Epithelial cell of esophagus (primary cell): Measurements from ENCODE around the gene MYDGF.

Experiments
- DNase-seq: peaks from one replicate; pipeline ENCODE4 v3.0.0; 2010; ENCODE audit warnings: low read depth
- H3K4me3 ChIP-seq: 2 replicates; pipeline ENCODE4 v1.5.1; 2011; ENCODE audit warnings: mild to moderate bottlenecking, low read length, control low read depth
- TF ChIP-seq, protein P1 (sequence below): IDR thresholded peaks from 2 replicates; pipeline ENCODE4 v1.5.1; 2011; ENCODE audit warnings: low read depth, mild to moderate bottlenecking, low read length, control low read depth, inconsistent platforms; ENCODE audit not compliant: insufficient read depth; ENCODE audit errors: missing control alignments

MYDGF gene

DNA sequence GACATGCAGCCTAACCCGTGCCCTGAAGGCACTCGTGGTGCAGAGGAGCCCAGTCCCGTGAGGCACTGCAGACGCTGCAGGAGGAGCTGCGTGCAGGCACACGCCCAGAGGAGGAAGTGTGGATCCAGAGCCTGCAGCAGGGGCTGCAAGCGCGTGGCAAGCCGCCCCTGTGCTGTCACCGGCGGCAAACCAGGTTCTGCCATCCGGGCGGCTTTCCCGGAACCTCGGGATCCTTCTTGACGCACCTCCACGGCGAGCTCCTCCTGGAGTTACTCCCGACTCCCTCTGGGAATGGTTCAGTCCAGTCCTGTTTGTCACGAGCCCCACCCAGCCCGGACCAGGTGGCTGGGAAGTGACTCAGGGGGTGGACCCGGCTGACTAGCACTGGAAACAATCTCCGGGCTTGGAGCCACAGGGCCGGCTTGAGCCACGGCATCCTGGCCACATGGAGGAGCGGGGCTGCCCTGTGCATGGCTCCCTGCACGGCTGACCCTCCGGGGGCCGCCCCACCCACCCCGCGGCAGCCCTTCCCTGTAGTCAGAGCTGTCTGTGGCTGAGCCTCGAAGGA, 43.3 kb upstream of the MYDGF start:
- DNase-seq = peak; percentile 100
- TF ChIP-seq, protein P1, sequence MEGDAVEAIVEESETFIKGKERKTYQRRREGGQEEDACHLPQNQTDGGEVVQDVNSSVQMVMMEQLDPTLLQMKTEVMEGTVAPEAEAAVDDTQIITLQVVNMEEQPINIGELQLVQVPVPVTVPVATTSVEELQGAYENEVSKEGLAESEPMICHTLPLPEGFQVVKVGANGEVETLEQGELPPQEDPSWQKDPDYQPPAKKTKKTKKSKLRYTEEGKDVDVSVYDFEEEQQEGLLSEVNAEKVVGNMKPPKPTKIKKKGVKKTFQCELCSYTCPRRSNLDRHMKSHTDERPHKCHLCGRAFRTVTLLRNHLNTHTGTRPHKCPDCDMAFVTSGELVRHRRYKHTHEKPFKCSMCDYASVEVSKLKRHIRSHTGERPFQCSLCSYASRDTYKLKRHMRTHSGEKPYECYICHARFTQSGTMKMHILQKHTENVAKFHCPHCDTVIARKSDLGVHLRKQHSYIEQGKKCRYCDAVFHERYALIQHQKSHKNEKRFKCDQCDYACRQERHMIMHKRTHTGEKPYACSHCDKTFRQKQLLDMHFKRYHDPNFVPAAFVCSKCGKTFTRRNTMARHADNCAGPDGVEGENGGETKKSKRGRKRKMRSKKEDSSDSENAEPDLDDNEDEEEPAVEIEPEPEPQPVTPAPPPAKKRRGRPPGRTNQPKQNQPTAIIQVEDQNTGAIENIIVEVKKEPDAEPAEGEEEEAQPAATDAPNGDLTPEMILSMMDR = no peak
- H3K4me3 ChIP-seq = no peak overlapping the region

DNA sequence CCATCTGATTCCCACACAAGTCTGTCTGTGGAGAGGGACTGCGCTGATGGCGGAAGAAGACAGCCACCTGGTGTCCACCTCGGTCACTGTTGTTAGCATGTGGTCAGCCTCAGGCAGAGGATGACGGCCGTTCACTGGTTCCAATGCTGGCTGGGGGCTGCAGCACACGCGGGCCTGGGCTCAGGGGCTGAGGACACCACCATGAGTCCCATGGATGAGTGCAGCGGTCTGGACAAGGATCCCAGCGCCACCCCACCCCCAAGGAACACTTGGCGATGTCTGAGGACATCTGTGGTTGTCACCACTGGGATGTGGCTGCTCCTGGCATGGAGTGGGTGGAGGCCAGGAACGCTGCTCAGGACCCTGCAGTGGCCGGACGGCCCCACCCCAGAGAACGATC, 42.6 kb upstream of the MYDGF start:
- H3K4me3 ChIP-seq = no peak overlapping the region
- no peak for DNase-seq
- TF ChIP-seq, protein P1 = no peak

GRCh38 chr19:4711211-4711610, 41.1 kb upstream of the MYDGF start:
- DNase-seq = no peak
- TF ChIP-seq, protein P1 = no peak
- no peak overlapping the region for H3K4me3 ChIP-seq

DNA sequence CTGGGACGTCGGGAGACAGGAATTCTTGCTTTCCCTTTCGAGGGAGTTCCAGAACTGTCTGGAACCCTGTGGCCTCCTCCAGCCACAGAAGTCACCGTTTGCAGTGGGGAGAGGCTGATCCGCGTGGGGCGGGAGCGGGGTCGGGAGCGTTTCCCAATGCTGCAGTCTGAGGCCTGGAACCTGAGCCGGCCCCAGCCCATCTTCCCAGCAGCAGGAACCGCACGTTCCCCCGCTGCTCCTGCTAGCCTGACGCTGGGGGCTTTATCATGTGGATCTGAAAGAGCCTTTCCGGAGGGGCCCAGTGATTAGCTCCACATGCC, 40.1 kb upstream of the MYDGF start:
- TF ChIP-seq, protein P1 = no peak
- no peak for DNase-seq
- no peak overlapping the region for H3K4me3 ChIP-seq

DNA sequence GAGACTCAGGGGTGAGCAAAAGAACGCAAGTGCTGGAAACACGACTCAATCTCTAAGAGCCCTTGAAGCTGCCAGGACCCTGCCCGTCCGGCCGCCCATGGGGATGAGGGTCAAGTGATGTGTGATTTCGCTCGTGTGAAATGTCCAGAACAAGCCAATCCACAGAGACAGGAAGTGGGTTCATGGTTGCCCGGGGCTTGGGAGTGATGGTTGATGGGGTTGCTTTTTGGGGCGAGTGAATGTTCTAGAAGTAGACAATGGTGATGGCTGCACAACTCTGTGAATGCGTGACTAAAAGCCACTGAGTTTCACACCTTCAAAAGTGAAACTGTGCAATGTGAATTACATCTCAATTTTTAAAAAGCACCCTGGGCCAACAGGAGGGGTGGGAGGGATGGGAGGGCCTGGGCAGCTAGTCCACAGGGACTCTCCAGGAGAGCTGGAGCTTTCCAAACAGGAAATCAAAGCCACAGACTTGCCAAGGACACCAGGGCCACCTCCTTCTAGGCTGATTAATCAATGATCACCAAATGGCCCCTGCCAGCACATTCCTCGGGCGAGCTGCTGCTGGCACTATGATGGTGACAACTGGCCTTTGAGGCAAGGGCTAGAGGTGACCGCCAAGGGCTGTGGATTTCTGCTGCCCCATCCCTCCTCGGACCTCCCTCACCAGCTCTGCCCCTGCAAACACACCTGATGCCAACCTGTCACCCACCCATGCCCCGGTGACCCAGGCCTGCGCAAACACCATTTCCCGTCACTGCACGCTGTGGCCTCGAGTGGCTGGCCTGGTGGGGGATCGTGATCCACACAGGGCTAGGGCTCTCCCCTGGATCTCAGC, 39.5 kb upstream of the MYDGF start:
- no peak for DNase-seq
- TF ChIP-seq, protein P1 = no peak
- no peak overlapping the region for H3K4me3 ChIP-seq

GRCh38 chr19:4707956-4708650, 38.0 kb upstream of the MYDGF start:
- no peak for DNase-seq
- no peak overlapping the region for H3K4me3 ChIP-seq
- TF ChIP-seq, protein P1 = no peak
